ENCODE data around the gene C3orf20. TPM values are rescaled to one million over a fixed set of nuclear protein-coding genes. Genes with fewer than 3 reads are reported as not detected.

Gene C3orf20
- total and polyA plus RNA-seq, 2 donors (not counting 1 experiment from before 2014, with no cell fraction given): 0.12 to 0.34 TPM

- no peak for ATAC-seq (ENCODE audit: low read depth)
- 82% methylated on average over 2 of the region's 7 CpGs for WGBS (ENCODE audit: insufficient coverage)
- Histone ChIP-seq H3K9ac (ENCODE audit: low read length) (no peak overlapping the region), H3K9me3 (ENCODE audit: control extremely low read depth in 1 of 3, control insufficient read depth in 2 of 3, insufficient read depth in 1 of 3, low read length in 2 of 3) (no peaks in the 10 kb centered on the region), H3K27ac (ENCODE audit: low read length in 2 of 2) (no peak overlapping the region), H3K4me2 (replicated peaks; ENCODE audit: low read depth, low read length, poor library complexity, severe bottlenecking) (no peak overlapping the region), H2AFZ (ENCODE audit: insufficient read depth, low read depth, low read length, poor library complexity, severe bottlenecking) (no peak overlapping the region), H3K36me3 (replicated peaks in 1 of 2; ENCODE audit: control extremely low read depth in 1 of 2, control insufficient read depth in 1 of 2, extremely low read depth in 1 of 2, insufficient read depth in 2 of 2, low read length in 1 of 2) (no peaks in the 10 kb centered on the region), H3K4me1 (ENCODE audit: control insufficient read depth in 2 of 2, insufficient read depth in 2 of 2, low read length in 2 of 2) (no peaks in the 10 kb centered on the region), H3K27me3 (replicated peaks in 1 of 4; ENCODE audit: control extremely low read depth in 1 of 4, control insufficient read depth in 3 of 4, insufficient read depth in 4 of 4, low read length in 3 of 4) (peaks cover 0 to 21% (median 0%) of the 10 kb centered on the region in 4 experiments), H3K4me3 (ENCODE audit: control extremely low read depth in 1 of 5, extremely low read depth in 1 of 5, insufficient read depth in 1 of 5, low read depth in 2 of 5, low read length in 4 of 5) (no peak overlapping the region), H4K20me1 (ENCODE audit: control insufficient read depth, insufficient read depth, low read length, poor library complexity, severe bottlenecking) (no peaks in the 10 kb centered on the region), H3K79me2 (ENCODE audit: control insufficient read depth, insufficient read depth, low read length) (no peaks in the 10 kb centered on the region)
- Mint-ChIP-seq H3K27me3 (peaks cover 42% of the 10 kb centered on the region), H3K27ac (no peak overlapping the region), H3K9me3 (ENCODE audit: insufficient read depth) (no peaks in the 10 kb centered on the region), H3K4me1 (peaks cover 2% of the 10 kb centered on the region), H3K4me3 (no peak overlapping the region)
- ChIA-PET POLR2A (no interaction called here), CTCF (no interaction called here)
- no peak for DNase-seq
- TF ChIP-seq CTCF (IDR thresholded peaks at IDR 0.05) (no peak), EZH2 (IDR thresholded peaks at IDR 0.05; ENCODE audit: borderline replicate concordance, insufficient read depth, low read depth, low read length, poor library complexity, severe bottlenecking) (no peak)
- intact Hi-C loops (cut with micrococcal nuclease): no loop called here
Measured at GRCh38 chr3:14802381-14802731, 127.4 kb downstream of the C3orf20 start.

- H3K9me3 Mint-ChIP-seq (ENCODE audit: insufficient read depth): no peaks in the 10 kb centered on the region
- H3K79me2 ChIP-seq (ENCODE audit: control insufficient read depth, insufficient read depth, low read length): no peaks in the 10 kb centered on the region
- H3K4me3 Mint-ChIP-seq: no peak overlapping the region
- no peaks in the 10 kb centered on the region for H3K4me1 ChIP-seq (ENCODE audit: control insufficient read depth in 2 of 2, insufficient read depth in 2 of 2, low read length in 2 of 2)
- H3K27ac Mint-ChIP-seq: no peak overlapping the region
- H3K36me3 ChIP-seq (replicated peaks in 1 of 2; ENCODE audit: control extremely low read depth in 1 of 2, control insufficient read depth in 1 of 2, extremely low read depth in 1 of 2, insufficient read depth in 2 of 2, low read length in 1 of 2): no peaks in the 10 kb centered on the region
- H3K27me3 ChIP-seq (replicated peaks in 1 of 4; ENCODE audit: control extremely low read depth in 1 of 4, control insufficient read depth in 3 of 4, insufficient read depth in 4 of 4, low read length in 3 of 4): peaks cover 0 to 18% (median 0%) of the 10 kb centered on the region in 4 experiments
- 68% methylated on average over 5 of the region's 13 CpGs for WGBS (ENCODE audit: insufficient coverage)
- no peak for DNase-seq
- no peak for ATAC-seq (ENCODE audit: low read depth)
- H3K27ac ChIP-seq (ENCODE audit: low read length in 2 of 2): no peak overlapping the region
- peaks cover 41% of the 10 kb centered on the region for H3K27me3 Mint-ChIP-seq
- no peak overlapping the region for H3K4me3 ChIP-seq (ENCODE audit: control extremely low read depth in 1 of 5, extremely low read depth in 1 of 5, insufficient read depth in 1 of 5, low read depth in 2 of 5, low read length in 4 of 5)
- no peak overlapping the region for H3K9ac ChIP-seq (ENCODE audit: low read length)
- no peaks in the 10 kb centered on the region for H4K20me1 ChIP-seq (ENCODE audit: control insufficient read depth, insufficient read depth, low read length, poor library complexity, severe bottlenecking)
- H2AFZ ChIP-seq (ENCODE audit: insufficient read depth, low read depth, low read length, poor library complexity, severe bottlenecking): no peak overlapping the region
- CTCF ChIA-PET: no interaction called here
- POLR2A ChIA-PET: no interaction called here
- H3K4me2 ChIP-seq (replicated peaks; ENCODE audit: low read depth, low read length, poor library complexity, severe bottlenecking): no peak overlapping the region
- H3K4me1 Mint-ChIP-seq: peaks cover 2% of the 10 kb centered on the region
- TF ChIP-seq CTCF (IDR thresholded peaks at IDR 0.05): no peak
- intact Hi-C loops (cut with micrococcal nuclease): no loop called here
- H3K9me3 ChIP-seq (ENCODE audit: control extremely low read depth in 1 of 3, control insufficient read depth in 2 of 3, insufficient read depth in 1 of 3, low read length in 2 of 3): no peaks in the 10 kb centered on the region
Measured at GRCh38 chr3:14803101-14803980, 128.4 kb downstream of the C3orf20 start.
